GM10248 (cell line): ENCODE measurements around the gene GSS.
"Not testable (repeated sequence)": the region's sequence is repeated elsewhere in the genome, so short reads cannot be mapped to it uniquely, and the experiment has no call there.

Experiments used
- CTCF ChIA-PET: fragments of 300-600 bp; sonication (Branson Sonifier 250); formaldehyde crosslinking; extraction: SDS; loops from one replicate; lab custom pipeline; 2021; ENCODE audit warnings: antibody characterized with exemption; lab: Yijun Ruan, JAX
- POLR2A ChIA-PET: fragments of 350-650 bp; sonication (Branson Sonifier 250); formaldehyde crosslinking; extraction: SDS; loops from one replicate; lab custom pipeline; 2020; ENCODE audit warnings: antibody characterized with exemption; lab: Yijun Ruan, JAX
- DNase-seq: peaks from one replicate; pipeline ENCODE4 v3.0.0; 2012; ENCODE audit errors: extremely low spot score
- TF ChIP-seq, protein P1 (sequence below): IDR thresholded peaks from 2 replicates; pipeline ENCODE4 v1.5.1; 2012; ENCODE audit warnings: mild to moderate bottlenecking, low read depth; ENCODE audit errors: extremely low read depth, missing control alignments, control extremely low read depth

GSS gene

DNA sequence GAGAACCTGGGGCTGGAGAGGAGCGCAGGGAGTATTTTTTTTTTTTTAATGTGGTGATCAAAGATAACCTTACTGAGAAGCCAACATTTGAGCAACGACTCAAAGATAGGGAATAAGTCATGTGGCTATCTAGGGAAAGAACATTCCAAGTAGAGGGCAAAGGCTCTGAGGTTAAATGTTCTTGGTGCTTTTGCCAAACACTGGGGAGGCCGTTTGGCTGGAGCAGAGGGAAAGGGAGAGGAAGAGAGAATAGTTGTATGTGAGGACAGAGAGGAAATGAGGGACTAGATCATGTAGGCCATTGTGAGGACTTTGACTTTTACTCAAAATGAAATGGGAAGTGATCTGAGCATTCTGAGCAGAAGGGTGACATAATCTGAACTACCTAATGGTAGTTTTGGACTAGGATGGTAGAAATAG, 51.4 kb downstream of the GSS start:
- DNase-seq, result peak; percentile 59
- ChIA-PET CTCF (interaction anchor here (1.1 kb wide), 1 partner anchor 11 kb away, joined by 3 read pairs; no protein-coding TSS in a partner anchor), POLR2A (interaction anchor here (0.7 kb wide), 1 partner anchor 543 kb away, joined by 5 read pairs; no protein-coding TSS in a partner anchor)
- TF ChIP-seq, protein P1, sequence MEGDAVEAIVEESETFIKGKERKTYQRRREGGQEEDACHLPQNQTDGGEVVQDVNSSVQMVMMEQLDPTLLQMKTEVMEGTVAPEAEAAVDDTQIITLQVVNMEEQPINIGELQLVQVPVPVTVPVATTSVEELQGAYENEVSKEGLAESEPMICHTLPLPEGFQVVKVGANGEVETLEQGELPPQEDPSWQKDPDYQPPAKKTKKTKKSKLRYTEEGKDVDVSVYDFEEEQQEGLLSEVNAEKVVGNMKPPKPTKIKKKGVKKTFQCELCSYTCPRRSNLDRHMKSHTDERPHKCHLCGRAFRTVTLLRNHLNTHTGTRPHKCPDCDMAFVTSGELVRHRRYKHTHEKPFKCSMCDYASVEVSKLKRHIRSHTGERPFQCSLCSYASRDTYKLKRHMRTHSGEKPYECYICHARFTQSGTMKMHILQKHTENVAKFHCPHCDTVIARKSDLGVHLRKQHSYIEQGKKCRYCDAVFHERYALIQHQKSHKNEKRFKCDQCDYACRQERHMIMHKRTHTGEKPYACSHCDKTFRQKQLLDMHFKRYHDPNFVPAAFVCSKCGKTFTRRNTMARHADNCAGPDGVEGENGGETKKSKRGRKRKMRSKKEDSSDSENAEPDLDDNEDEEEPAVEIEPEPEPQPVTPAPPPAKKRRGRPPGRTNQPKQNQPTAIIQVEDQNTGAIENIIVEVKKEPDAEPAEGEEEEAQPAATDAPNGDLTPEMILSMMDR, result no peak

DNA sequence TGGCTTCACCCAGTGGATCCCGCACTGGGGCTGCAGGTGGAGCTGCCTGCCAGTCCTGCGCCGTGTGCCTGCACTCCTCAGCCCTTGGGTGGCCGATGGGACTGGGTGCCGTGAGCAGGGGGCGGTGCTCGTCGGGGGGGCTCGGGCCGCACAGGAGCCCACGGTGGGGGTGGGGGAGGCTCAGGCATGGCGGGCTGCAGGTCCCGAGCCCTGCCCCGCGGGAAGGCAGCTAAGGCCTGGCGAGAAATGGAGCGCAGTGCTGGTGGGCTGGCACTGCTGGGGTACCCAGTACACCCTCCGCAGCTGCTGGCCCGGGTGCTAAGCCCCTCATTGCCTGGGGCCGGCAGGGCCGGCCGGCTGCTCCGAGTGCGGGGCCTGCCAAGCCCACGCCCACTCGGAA, 56.9 kb downstream of the GSS start:
- POLR2A ChIA-PET, CTCF ChIA-PET, DNase-seq: not testable (repeated sequence)

DNA sequence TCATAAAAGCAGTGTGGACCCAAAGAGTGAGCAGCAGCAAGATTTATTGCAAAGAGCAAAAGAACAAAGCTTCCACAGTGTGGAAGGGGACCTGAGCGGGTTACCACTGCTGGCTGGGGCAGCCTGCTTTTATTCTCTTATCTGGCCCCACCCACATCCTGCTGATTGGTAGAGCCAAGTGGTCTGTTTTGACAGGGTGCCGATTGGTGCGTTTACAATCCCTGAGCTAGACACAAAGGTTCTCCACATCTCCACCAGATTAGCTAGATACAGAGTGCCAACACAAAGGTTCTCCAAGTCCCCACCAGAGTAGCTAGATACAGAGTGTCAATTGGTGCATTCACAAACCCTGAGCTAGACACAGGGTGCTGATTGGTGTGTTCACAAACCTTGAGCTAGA, 57.5 kb downstream of the GSS start:
- DNase-seq, CTCF ChIA-PET, POLR2A ChIA-PET: not testable (repeated sequence)

DNA sequence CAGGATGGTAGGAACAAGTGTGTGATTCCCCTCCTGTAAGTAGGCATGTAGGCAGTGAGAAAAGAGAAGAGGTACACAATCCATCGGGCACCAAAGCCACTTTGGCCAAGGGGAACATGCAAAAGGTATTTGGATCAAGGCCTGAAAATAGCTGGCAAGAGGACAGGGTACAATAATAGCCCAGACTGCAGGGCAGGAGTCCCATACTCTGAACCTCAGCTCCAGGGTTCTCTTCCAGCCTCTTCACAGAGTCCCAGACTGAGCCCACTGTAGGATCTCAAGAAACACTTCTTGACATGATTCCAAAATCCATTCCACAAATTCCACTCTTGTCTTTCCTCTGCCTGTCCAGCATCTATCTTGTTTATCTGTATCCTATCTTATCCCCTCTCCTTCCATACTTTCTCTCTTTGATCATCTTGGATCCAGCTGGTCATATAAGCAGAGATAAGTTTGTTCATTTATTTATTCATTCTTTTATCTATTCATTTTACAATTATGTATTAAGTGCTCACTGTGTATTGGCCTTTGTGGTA, 59.5 kb downstream of the GSS start:
- ChIA-PET POLR2A (no interaction called here), CTCF (no interaction called here)
- no peak for DNase-seq
- TF ChIP-seq, protein P1, result no peak

DNA sequence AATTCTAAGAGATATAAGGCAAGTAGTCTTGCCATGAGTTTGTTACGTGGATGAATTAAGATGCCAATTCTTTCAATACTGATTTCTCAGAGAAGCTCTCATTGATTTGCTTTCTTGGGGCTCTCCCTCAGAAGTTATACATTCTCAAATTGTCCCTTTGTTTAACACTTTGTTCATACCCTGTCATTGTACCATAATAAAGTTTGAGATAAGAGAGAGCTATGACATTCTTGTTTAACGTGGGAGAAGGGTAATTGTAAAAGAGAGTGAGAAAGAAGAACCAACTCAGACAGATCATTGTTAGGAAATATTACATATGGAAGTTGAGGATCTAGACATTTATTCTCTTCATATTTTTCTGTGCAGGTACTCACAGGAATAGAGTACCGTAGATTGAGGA, 60.1 kb downstream of the GSS start:
- ChIA-PET CTCF (no interaction called here), POLR2A (no interaction called here)
- TF ChIP-seq, protein P1, result no peak
- DNase-seq, result no peak

DNA sequence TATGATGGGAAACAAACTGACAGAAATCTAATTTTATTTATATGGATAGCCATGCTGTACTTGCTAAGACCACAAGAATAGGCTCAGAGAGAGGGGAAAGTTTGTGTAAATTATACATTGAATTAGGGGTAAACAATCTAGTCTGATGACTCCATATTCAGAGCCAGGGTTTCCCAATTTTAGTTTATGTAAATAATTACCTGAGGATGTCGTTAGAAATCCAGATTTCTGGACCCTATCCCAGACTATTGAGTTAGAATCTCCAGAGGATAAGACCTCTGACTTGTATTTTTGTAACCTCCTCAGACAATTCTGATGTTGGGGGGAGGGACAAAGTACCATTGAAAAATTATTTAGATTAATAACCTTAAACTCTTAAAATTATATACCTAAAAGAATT, 60.9 kb downstream of the GSS start:
- POLR2A ChIA-PET, result no interaction called here
- DNase-seq, result no peak
- CTCF ChIA-PET, result no interaction called here
- TF ChIP-seq, protein P1, result no peak

DNA sequence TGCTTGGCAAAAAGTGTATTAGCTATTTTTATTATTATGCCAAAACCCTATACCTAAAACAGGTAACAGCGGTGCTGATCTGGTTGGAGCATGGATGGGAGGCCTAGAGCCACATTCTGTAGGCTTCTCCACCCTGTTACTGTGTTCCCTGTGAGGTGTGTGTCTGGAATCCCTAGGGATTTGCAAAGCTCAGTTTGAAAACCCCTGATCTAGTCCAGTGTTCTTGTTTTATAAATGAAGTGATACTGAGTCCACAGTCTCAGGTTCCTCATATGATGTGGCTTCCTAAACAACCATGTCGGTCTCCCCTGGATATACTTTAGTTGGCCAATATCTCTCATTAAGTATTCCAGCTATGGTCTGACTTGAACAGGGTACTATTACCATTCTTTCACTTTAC, 62.9 kb downstream of the GSS start:
- CTCF ChIA-PET, result interaction anchor here (0.7 to 3.2 kb wide), 3 partner anchors 12 to 19 kb away, joined by 3 to 14 read pairs (median 3); partner anchors contain the start of gene GGT7
- TF ChIP-seq, protein P1, result no peak
- DNase-seq, result no peak
- POLR2A ChIA-PET, result interaction anchor here (0.6 kb wide), 1 partner anchor 63 kb away, joined by 5 read pairs; the partner anchor contains the start of genes GSS and MYH7B
